DMS79 treated with DMSO at 0.1 percent for 48 hours (cell line): ENCODE measurements around the gene ARHGAP19.
A peak's percentile ranks its signal among the peaks of the same experiment; 100 is the strongest.
"Not testable (repeated sequence)": the region's sequence is repeated elsewhere in the genome, so short reads cannot be mapped to it uniquely, and the experiment has no call there.

ENCODE experiments used
- DNase-seq: peaks from one replicate; lab custom pipeline; 2025; lab: John Stamatoyannopoulos, UW

The ARHGAP19 gene

GRCh38 chr10:97321032-97321803 lies 28.8 kb upstream of the ARHGAP19 start:
- peak; percentile 35 for DNase-seq

DNA sequence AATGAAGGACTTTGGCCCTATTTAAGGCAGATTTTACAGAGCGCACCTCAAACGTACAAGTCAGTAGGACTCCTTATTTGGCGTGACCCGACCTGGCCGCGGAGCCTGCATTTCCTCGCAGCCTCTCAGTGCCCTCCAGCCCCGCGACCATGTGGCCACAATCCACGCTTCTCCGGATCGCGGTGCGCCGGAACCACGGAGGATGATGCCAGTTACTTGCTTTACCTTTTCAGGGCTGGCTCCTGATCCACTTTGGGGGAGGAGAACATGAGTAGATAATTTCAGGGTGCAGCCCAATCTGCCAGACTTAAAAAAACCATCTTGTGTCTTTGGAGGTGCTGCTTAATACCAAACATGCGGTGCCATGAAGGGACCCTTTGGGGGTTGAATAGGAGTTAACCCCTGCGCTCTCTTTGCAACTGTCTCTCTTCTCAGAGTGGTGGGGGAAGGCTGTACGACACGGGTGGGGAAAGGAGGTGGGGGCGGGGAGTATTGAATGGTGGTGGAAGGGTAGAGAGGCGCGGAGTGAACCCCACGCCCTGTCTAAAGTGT lies 28.1 kb upstream of the ARHGAP19 start:
- no peak for DNase-seq

DNA sequence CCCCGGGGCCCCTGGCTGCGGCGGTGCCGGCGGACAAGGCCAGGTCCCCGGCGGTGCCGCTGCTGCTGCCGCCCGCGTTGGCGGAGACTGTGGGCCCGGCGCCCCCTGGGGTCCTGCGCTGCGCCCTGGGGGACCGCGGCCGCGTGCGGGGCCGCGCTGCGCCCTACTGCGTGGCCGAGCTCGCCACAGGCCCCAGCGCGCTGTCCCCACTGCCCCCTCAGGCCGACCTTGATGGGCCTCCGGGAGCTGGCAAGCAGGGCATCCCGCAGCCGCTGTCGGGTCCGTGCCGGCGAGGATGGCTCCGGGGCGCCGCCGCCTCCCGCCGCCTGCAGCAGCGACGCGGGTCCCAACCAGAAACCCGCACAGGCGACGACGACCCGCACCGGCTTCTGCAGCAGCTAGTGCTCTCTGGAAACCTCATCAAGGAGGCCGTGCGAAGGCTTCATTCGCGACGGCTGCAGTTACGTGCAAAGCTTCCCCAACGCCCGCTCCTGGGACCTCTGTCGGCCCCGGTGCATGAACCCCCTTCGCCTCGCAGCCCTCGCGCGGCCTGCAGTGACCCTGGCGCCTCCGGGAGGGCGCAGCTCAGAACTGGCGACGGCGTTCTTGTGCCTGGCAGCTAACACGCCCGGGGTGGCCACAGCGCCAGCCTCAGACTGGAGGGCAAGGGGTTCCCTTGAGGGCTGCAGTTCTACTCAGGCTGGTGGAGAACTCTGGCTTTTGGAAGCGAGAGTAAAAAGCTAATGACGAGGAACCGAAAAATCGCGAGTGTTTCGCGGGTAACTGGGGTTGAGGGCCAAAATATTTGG lies 27.4 kb upstream of the ARHGAP19 start:
- no peak for DNase-seq

DNA sequence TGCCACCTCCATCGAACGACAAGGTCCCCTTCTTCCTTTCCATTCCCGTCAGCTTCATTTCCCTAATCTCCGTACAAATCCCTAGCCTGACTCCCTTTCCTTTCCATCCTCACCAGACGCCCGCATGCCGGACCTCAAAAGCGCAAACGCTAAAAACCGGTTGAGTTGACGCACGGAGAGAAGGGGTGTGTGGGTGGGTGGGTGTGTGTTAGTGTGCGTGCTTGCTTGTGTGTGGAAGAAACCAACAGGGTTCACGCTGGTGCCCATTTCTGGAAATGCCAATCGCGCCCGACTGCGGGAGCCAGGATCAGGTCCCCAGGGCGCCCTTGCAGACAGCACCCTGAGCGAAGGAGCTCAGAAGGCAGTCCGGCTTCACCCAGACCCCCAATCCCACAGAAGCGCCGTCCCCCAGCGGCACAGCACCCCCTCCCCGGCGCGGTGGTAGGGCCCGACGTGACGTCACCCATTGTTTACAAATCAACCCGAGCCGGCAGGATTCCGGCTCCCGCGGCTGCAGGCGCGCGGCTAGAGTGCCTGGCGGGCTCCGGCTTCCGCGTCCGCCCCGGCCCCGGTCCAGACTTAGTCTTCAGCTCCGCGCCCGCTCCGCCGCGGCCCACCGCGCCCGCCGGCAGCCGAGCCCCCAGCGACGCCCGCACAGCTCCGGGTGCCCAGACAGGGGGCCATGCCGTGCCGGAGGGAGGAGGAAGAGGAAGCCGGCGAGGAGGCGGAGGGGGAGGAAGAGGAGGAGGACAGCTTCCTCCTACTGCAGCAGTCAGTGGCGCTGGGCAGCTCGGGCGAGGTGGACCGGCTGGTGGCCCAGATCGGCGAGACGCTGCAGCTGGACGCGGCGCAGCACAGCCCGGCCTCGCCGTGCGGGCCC lies 26.6 kb upstream of the ARHGAP19 start, which contains the start of gene FRAT1:
Gene FRAT1 (plus strand): TSS at position 500 of the 880 bp plus-strand sequence. CDS start 183 bp downstream, at position 683.
- DNase-seq = peak; percentile 65

- no peak for DNase-seq
Measured at GRCh38 chr10:97314671-97315070, 22.2 kb upstream of the ARHGAP19 start.

- no peak for DNase-seq
Measured at GRCh38 chr10:97312897-97313296, 20.5 kb upstream of the ARHGAP19 start.

- no peak for DNase-seq
Measured at GRCh38 chr10:97311111-97311626, 18.7 kb upstream of the ARHGAP19 start.

DNA sequence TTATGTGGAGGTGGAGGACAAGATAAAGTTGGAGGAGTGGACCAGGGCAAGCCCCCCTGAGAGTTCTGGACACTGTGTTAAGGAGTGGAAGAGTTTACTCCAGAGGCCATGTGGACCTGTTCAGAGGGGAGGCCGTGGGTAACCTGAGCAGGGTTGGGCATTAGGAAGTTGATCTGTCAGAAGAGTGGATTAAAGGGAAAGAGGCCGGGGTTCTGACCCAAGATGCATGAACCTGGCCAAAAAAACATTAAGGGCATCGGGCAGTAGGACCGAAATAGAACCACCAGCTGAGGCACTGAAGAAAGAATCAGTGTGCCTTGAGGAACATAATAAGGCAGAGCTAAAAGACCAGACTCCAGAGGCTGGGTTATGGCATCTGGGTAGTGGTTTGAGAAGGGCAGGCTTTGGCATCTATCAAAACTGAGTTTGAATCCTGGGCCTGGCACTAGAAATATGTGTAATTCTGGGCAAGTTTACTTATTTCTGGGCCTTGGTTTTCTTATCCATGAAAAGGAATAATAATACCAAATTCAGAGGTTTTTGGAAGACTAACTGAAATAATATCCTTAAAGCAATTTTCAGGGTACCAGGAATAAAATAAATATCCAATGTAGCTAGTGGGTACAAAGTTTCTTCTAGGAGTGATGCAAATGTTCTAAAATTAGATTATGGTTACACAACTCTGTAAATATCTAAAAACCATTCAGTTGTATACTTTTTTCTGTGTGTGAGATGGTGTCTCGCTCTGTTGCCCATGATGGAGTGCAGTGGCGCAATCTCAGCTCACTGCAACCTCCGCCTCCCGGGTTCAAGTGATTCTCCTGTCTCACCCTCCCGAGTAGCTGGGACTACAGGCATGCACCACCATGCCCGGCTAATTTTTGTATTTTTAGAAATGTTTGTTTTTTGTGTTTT lies 15.7 kb upstream of the ARHGAP19 start:
- DNase-seq = no peak

DNA sequence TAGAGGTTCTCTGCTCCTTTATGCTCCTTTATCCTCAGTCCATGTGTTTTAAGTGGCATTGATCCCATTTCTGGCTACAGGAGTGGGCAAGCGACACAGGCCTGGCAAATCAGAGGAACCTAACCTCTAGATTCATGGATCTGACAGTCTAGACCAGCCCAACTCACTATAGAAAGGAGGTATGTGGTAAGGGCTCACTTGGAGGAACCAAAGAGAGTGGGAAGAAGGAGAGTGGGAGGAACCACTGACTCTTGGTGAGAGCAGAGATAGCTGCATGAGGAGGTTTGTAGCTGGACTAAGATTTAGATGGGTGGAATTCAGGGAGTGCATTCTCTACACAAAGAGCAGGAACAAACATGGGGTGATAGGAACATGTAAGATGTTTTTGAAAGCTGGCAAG lies 15.0 kb upstream of the ARHGAP19 start:
- DNase-seq = no peak

DNA sequence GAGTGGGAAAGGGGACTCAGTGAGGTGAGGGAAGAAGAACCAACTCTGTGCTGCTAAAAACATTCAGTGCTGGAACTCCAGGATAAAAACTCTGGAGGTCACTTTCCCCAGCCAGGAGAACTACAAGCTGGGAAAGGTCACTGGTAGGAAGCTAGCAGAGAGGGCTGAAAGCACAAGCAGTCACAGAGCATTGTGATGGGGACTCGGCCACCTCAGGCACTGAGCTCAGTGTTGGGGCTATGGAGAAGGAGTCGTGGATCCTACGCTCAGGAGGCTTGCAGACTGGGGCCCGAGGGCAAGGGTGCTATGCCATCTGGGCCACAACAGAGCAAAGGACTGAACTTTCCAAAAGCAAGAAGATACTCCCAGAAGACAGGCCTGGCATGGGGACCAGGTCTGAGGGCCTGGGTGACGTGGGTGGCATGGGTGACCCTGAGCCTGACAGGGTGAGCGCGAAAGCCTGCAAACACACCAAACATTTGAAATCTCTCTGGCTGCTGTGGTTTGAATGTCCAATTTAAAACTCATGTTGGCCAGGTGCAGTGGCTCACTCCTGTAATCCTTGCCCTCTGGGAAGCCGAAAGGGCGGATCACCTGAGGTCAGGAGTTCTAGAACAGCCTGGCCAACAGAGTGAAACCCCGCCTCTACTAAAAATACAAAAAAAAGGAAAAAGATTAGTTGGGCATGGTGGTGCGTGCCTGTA lies 9.8 kb upstream of the ARHGAP19 start:
- DNase-seq = no peak

DNA sequence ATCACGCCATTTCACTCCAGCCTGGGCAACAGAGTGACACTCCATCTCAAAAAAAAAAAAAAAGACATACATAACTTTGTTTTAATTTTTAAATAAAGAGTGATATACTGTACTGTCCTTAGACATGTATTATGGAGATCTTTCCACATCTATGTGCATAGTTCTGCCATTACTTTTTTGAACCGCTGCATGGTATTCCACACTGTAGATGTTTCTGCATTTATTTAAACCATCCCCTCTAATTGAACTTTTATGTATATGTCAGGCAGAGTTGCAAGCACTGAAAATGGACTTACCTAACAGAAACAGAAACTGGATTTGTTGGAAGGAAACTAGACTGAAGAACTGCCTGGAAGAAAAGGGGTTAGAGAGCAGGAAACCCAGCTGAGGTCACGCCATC lies 8.5 kb upstream of the ARHGAP19 start:
- DNase-seq = no peak

DNA sequence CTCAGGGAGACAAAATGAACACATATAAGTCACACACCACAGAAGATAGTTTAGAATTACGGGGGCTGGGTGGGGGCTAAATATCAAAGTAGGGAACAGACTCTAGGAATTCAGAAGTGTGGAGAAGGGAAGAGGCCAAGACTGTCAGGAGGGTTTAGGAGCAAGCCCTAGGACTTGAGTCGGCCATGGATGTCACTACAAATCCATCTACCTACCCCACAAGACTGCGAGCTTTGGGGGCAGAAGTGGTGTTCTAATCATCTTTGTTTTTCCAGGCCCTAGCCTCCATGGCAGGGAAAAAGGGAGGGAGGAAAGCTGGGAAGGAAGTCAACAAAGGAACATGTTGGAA lies 5.8 kb upstream of the ARHGAP19 start:
- DNase-seq = no peak

DNA sequence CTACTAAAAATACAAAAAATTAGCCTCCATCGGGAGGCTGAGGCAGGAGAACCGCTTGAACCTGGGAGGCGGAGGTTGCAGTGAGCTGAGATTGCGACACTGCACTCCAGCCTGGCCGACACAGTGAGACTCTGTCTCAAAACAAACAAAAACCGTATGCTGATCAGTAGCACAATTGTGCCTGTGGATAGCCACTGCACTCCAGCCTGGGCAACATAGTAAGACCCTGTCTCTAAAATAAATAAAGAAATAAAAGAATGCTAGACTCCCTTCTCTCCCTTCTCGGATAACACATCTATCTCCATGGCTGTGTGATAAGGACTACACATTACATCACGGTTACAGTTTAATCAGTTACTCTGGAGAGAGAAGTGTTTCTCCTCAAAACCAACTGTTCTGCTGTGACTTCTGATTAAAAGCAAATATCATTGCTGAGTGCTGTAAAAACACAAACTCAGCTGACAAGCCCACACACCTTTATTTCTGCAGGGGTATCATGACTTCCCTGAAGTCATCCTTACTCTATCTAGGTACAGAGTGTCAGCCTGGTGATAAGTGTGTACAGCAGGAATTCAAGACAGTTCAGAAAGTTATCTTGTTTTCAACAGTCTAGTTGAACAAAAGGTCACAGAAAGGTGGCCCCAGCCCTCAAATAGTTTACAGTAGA lies 5.3 kb upstream of the ARHGAP19 start:
- DNase-seq = no peak

DNA sequence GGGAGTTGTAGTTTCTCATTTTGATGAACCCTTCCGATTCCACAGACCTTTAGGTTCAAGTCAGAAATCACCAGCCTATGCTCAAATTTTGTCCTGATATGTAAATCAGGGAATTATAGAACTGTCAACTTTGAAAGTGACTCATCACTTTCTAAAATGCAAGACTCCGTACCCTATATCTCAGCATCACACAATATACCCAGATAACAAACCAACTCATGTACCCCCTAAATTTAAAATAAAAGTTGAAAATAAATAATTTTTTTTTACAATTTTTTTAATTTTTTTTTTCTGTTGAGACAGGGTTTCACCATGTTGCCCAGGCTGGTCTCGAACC lies 393 bp upstream of the ARHGAP19 start:
- DNase-seq = no peak

GRCh38 chr10:97291357-97292096 lies 910 bp downstream of the ARHGAP19 start:
- no peak for DNase-seq

- not testable (repeated sequence) for DNase-seq
Measured at GRCh38 chr10:97290576-97291356, 1.7 kb downstream of the ARHGAP19 start.

GRCh38 chr10:97290076-97290475 lies 2.4 kb downstream of the ARHGAP19 start:
- not testable (repeated sequence) for DNase-seq

DNA sequence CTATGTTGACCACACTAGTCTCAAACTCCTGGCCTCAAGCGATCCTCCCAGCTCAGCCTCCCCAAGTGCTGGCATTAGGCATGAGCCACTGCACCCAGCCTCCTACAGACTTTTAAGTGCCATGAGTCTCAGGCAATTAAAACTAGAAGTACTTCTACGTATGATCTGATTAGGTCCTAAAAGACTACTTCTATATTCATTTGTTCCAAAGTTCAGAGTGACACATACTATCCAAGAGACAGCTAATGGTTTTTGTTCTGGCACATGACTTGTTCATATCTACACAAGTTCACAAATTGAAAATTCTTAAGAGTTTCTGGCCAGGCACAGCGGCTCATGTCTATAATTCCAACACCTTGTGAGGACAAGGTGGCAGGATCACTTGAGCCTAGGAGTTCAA lies 11.7 kb downstream of the ARHGAP19 start:
- DNase-seq = peak; percentile 4
